ENCODE results near the gene PDCD2.

- TF ChIP-seq CTCF (IDR thresholded peaks at IDR 0.05) (no peak), EZH2 (IDR thresholded peaks at IDR 0.05; ENCODE audit: borderline replicate concordance, insufficient read depth, low read depth, low read length, poor library complexity, severe bottlenecking) (no peak)
Observed at GRCh38 chr6:170553534-170554012, 30.9 kb downstream of the PDCD2 start.
